ENCODE measurements around the gene PSMD8. TPM values are rescaled to one million over a fixed set of nuclear protein-coding genes. Genes with fewer than 3 reads are reported as not detected.

Gene PSMD8
- total RNA-seq, 1 experiment from 2014 or later: 289 TPM

DNA sequence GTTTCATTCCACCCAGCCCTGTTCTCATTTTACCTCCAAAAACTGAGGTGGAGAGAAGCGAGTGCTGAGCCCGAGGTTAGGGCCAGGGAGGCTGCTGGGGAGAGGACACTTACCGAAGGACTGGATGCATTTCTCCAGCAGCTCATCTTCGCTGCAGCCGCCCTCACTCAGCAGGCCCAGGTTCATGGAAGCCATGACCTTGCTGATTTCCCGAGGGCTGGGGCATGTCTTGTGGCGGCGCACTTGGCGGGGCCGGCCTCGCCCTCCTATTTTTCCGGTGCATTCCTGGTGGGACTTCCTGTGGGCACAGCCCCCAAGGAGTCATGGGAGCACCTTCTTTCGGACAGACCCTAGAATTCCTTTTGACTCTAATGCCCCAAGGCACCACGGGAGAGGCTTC, 47.5 kb downstream of the PSMD8 start:
- no peak for DNase-seq (ENCODE audit: unreplicated experiment)
- peaks cover 33% of the 10 kb centered on the region for H3K27me3 Mint-ChIP-seq (ENCODE audit: insufficient read depth, unreplicated experiment)
- TF ChIP-seq, protein P1, sequence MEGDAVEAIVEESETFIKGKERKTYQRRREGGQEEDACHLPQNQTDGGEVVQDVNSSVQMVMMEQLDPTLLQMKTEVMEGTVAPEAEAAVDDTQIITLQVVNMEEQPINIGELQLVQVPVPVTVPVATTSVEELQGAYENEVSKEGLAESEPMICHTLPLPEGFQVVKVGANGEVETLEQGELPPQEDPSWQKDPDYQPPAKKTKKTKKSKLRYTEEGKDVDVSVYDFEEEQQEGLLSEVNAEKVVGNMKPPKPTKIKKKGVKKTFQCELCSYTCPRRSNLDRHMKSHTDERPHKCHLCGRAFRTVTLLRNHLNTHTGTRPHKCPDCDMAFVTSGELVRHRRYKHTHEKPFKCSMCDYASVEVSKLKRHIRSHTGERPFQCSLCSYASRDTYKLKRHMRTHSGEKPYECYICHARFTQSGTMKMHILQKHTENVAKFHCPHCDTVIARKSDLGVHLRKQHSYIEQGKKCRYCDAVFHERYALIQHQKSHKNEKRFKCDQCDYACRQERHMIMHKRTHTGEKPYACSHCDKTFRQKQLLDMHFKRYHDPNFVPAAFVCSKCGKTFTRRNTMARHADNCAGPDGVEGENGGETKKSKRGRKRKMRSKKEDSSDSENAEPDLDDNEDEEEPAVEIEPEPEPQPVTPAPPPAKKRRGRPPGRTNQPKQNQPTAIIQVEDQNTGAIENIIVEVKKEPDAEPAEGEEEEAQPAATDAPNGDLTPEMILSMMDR (IDR thresholded peaks at IDR 0.05; ENCODE audit: unreplicated experiment): no peak
- H3K4me1 Mint-ChIP-seq (ENCODE audit: insufficient read depth, unreplicated experiment): peaks cover 7% of the 10 kb centered on the region
- no peak overlapping the region for H3K4me3 Mint-ChIP-seq (ENCODE audit: unreplicated experiment)
- no TSS peak for BruUV-seq (replicated peaks)
- intact Hi-C loops (cut with micrococcal nuclease): no loop called here
- no peaks in the 10 kb centered on the region for H3K36me3 Mint-ChIP-seq (ENCODE audit: insufficient read depth, unreplicated experiment)
- H3K9me3 Mint-ChIP-seq (ENCODE audit: unreplicated experiment): no peaks in the 10 kb centered on the region
- no peak overlapping the region for H3K27ac Mint-ChIP-seq (ENCODE audit: low read depth, unreplicated experiment)
- POLR2A ChIA-PET: no interaction called here
- CTCF ChIA-PET: no interaction called here

DNA sequence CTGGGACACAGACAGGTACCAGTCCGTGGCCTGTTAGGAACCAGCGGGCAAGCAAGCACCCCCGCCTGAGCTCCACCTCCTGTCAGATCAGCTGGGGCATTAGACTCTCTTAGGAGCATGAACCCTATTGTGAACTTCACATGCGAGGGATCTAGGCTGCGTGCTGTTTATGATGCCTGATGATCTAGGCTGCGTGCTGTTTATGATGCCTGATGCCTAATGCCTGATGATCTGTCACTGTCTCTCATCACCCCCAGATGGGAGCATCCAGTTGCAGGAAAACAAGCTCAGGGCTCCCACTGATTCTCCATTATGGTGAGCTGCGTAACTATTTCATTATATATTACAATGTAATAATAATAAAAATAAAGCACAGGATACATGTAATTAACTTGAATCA, 48.1 kb downstream of the PSMD8 start:
- BruUV-seq (replicated peaks): no TSS peak
- Mint-ChIP-seq H3K9me3 (ENCODE audit: unreplicated experiment) (no peaks in the 10 kb centered on the region), H3K4me1 (ENCODE audit: insufficient read depth, unreplicated experiment) (peaks cover 2% of the 10 kb centered on the region), H3K27ac (ENCODE audit: low read depth, unreplicated experiment) (no peak overlapping the region), H3K27me3 (ENCODE audit: insufficient read depth, unreplicated experiment) (peaks cover 27% of the 10 kb centered on the region), H3K36me3 (ENCODE audit: insufficient read depth, unreplicated experiment) (no peaks in the 10 kb centered on the region), H3K4me3 (ENCODE audit: unreplicated experiment) (no peak overlapping the region)
- intact Hi-C loops (cut with micrococcal nuclease): no loop called here
- CTCF ChIA-PET: interaction anchor here (0.7 kb wide), 1 partner anchor 32 kb away, joined by 3 read pairs; no protein-coding TSS in a partner anchor
- POLR2A ChIA-PET: no interaction called here
- no peak for DNase-seq (ENCODE audit: unreplicated experiment)
- TF ChIP-seq, protein P1 (IDR thresholded peaks at IDR 0.05; ENCODE audit: unreplicated experiment): no peak

DNA sequence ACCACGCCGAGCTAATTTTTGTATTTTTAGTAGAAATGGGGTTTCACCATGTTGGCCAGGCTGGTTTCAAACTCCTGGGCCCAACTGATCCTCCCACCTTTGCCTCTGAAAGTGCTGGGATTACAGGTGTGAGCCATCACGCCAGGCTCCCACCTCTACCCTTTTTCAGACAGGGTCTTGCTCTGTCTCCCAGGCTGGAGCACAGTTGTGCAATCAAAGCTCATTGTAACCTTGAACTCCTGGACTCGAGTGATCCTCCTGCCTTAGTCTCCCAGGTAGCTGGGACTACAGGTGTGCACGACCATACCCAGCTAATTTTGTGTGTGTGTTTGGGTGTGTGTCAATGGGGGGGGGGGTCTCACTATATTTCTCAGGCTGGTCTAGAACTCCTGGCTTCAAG, 49.9 kb downstream of the PSMD8 start:
- POLR2A ChIA-PET: no interaction called here
- TF ChIP-seq, protein P1 (IDR thresholded peaks at IDR 0.05; ENCODE audit: unreplicated experiment): no peak
- peaks cover 19% of the 10 kb centered on the region for H3K27me3 Mint-ChIP-seq (ENCODE audit: insufficient read depth, unreplicated experiment)
- H3K9me3 Mint-ChIP-seq (ENCODE audit: unreplicated experiment): no peaks in the 10 kb centered on the region
- intact Hi-C loops (cut with micrococcal nuclease): no loop called here
- no peak overlapping the region for H3K27ac Mint-ChIP-seq (ENCODE audit: low read depth, unreplicated experiment)
- no TSS peak for BruUV-seq (replicated peaks)
- H3K36me3 Mint-ChIP-seq (ENCODE audit: insufficient read depth, unreplicated experiment): no peaks in the 10 kb centered on the region
- CTCF ChIA-PET: interaction anchor here (0.6 to 1.2 kb wide), 3 partner anchors 22 to 527 kb away, joined by 3 to 5 read pairs (median 3); partner anchors contain the start of gene FAM98C
- no peak for DNase-seq (ENCODE audit: unreplicated experiment)
- no peak overlapping the region for H3K4me3 Mint-ChIP-seq (ENCODE audit: unreplicated experiment)
- no peaks in the 10 kb centered on the region for H3K4me1 Mint-ChIP-seq (ENCODE audit: insufficient read depth, unreplicated experiment)

DNA sequence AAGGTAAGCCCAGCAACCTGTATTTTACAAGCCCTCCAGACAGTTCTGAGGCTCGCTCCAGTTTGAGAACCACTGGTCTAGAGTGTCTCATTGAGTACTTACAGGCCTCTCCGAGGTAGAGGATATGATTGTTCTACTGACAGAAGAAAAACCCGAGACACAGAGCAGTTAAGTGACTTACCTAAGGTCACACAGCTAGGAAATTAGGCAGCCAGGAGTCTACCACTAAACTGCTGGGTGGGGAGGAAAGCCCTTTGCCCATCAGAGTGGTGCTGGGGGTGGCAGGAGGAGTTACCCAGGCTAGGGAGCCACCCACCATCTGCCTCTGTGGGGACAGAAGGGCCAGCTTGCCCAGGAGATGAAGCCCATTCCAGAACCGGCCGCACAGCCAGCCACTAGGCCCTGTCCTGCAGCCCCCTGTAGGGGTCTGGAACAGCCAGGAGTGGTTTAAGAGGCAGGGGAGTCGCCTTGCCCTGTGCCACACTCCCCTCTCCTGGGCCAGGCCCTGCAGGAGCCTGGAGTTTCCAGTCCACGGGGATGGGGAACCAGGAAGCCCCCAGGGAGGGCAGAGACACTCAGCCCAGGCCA, 50.9 kb downstream of the PSMD8 start:
- POLR2A ChIA-PET: no interaction called here
- intact Hi-C loops (cut with micrococcal nuclease): no loop called here
- TF ChIP-seq, protein P1 (IDR thresholded peaks at IDR 0.05; ENCODE audit: unreplicated experiment): no peak
- Mint-ChIP-seq H3K27ac (ENCODE audit: low read depth, unreplicated experiment) (no peak overlapping the region), H3K4me1 (ENCODE audit: insufficient read depth, unreplicated experiment) (no peaks in the 10 kb centered on the region), H3K36me3 (ENCODE audit: insufficient read depth, unreplicated experiment) (no peaks in the 10 kb centered on the region), H3K4me3 (ENCODE audit: unreplicated experiment) (no peak overlapping the region), H3K9me3 (ENCODE audit: unreplicated experiment) (no peaks in the 10 kb centered on the region), H3K27me3 (ENCODE audit: insufficient read depth, unreplicated experiment) (peaks cover 21% of the 10 kb centered on the region)
- BruUV-seq (replicated peaks): no TSS peak
- CTCF ChIA-PET: interaction anchor here (0.6 kb wide), 1 partner anchor 455 kb away, joined by 3 read pairs; no protein-coding TSS in a partner anchor
- no peak for DNase-seq (ENCODE audit: unreplicated experiment)

Data from MCF 10A (cell line).